Endodermal cell (in vitro differentiated cells): ENCODE results near the gene SHH. TPM values are rescaled to one million over a fixed set of nuclear protein-coding genes. Genes with fewer than 3 reads are reported as not detected.
A peak's percentile ranks its signal among the peaks of the same experiment; 100 is the strongest.

Experiments used
- DNase-seq: peaks from one replicate; pipeline ENCODE4 v3.0.0-alpha.2; 2017
- H3K27ac ChIP-seq: 2 replicates; pipeline ENCODE4 v1.5.1; 2013; ENCODE audit warnings: mild to moderate bottlenecking, low read depth, low read length, moderate library complexity
- H3K27me3 ChIP-seq: 2 replicates; pipeline ENCODE4 v1.6.1; 2013; ENCODE audit warnings: mild to moderate bottlenecking, low read length, moderate library complexity; ENCODE audit not compliant: insufficient read depth, control insufficient read depth, poor library complexity, severe bottlenecking
- H3K36me3 ChIP-seq: 2 replicates; pipeline ENCODE4 v1.7.0; 2013; ENCODE audit warnings: mild to moderate bottlenecking, low read length, moderate library complexity; ENCODE audit not compliant: control insufficient read depth, insufficient read depth
- H3K4me1 ChIP-seq: one replicate; pipeline ENCODE4 v1.7.0; 2013; ENCODE audit warnings: low read length; ENCODE audit not compliant: control insufficient read depth, insufficient read depth
- H3K4me3 ChIP-seq: 2 replicates; pipeline ENCODE4 v1.5.1; 2013; ENCODE audit warnings: mild to moderate bottlenecking, low read length, moderate library complexity
- H3K9ac ChIP-seq: 2 replicates; pipeline ENCODE4 v1.6.1; 2013; ENCODE audit warnings: mild to moderate bottlenecking, low read length, moderate library complexity; ENCODE audit not compliant: poor library complexity, severe bottlenecking; ENCODE audit errors: extremely low read depth
- H3K9me3 ChIP-seq: 2 replicates; pipeline ENCODE4 v1.6.1; 2013; ENCODE audit warnings: mild to moderate bottlenecking, low read length, moderate library complexity; ENCODE audit not compliant: control insufficient read depth
- H3K27ac Mint-ChIP-seq: 2 replicates; pipeline ENCODE4 v1.8.0; 2020; ENCODE audit warnings: mixed read lengths
- H3K27me3 Mint-ChIP-seq: 2 replicates; pipeline ENCODE4 v1.8.0; 2021; ENCODE audit warnings: mild to moderate bottlenecking, mixed read lengths; ENCODE audit not compliant: insufficient read depth
- H3K36me3 Mint-ChIP-seq: 2 replicates; pipeline ENCODE4 v1.8.0; 2020; ENCODE audit warnings: low read depth, mixed read lengths
- H3K4me1 Mint-ChIP-seq: 2 replicates; pipeline ENCODE4 v1.8.0; 2020; ENCODE audit warnings: mixed read lengths
- H3K4me3 Mint-ChIP-seq: 2 replicates; pipeline ENCODE4 v1.8.0; 2020; ENCODE audit warnings: mild to moderate bottlenecking, moderate library complexity, mixed read lengths
- H3K9me3 Mint-ChIP-seq: 2 replicates; pipeline ENCODE4 v1.8.0; 2020; ENCODE audit warnings: mild to moderate bottlenecking, mixed read lengths
- CTCF ChIP-seq: fragments of 200-600 bp; sonication (generic); conservative IDR thresholded peaks from 2 replicates; pipeline ENCODE4 v1.5.0; 2021; ENCODE audit warnings: antibody characterized with exemption, mild to moderate bottlenecking
- WGBS, 2 experiments: methylation state at CpG; one replicate each; pipeline versions ENCODE4 v1.1.5 to v1.1.7; 2013; ENCODE audit warnings: missing lambda C conversion rate in 2 of 2, mixed read lengths in 1 of 2; ENCODE audit not compliant: insufficient coverage in 1 of 2, insufficient read length in 1 of 2; 5-methylcytosine and 5-hydroxymethylcytosine counted together
- total RNA-seq, 2 donors: library from RNA; stranded (reverse); fragmentation: NEBNext Ultra II Directional in 1 of 2; extraction: Animal tissue kit (Norgen Biotek cat#: 25700) in 1 of 2; gene quantifications; 2 replicates in 1 of 2; 3 replicates in 1 of 2; pipeline ENCODE4 v1.2.1, GENCODE V29; 2021

SHH gene
- total RNA-seq, 2 donors from 2014 or later, result 0.99 to 1.6 TPM

- no peak overlapping the region for H3K4me3 Mint-ChIP-seq
- no peaks in the 10 kb centered on the region for H3K4me1 Mint-ChIP-seq
- H3K27ac Mint-ChIP-seq, result no peak overlapping the region
- no peaks in the 10 kb centered on the region for H3K36me3 Mint-ChIP-seq
- Histone ChIP-seq H3K27me3 (no peaks in the 10 kb centered on the region), H3K9ac (no peak overlapping the region), H3K9me3 (no peaks in the 10 kb centered on the region), H3K4me3 (no peak overlapping the region), H3K36me3 (no peaks in the 10 kb centered on the region), H3K4me1 (no peaks in the 10 kb centered on the region), H3K27ac (no peak overlapping the region)
- no peaks in the 10 kb centered on the region for H3K9me3 Mint-ChIP-seq
- TF ChIP-seq CTCF, result no peak
- 84 to 89% methylated on average over 14 to 18 of the region's 18 CpGs for WGBS, 2 experiments
- DNase-seq, result peak; percentile 36
- H3K27me3 Mint-ChIP-seq, result no peaks in the 10 kb centered on the region
Measured at GRCh38 chr7:155847821-155848435, 35.7 kb upstream of the SHH start.

- H3K36me3 Mint-ChIP-seq, result no peaks in the 10 kb centered on the region
- Histone ChIP-seq H3K9me3 (no peaks in the 10 kb centered on the region), H3K4me3 (no peak overlapping the region), H3K4me1 (no peaks in the 10 kb centered on the region), H3K9ac (no peak overlapping the region), H3K36me3 (no peaks in the 10 kb centered on the region), H3K27me3 (no peaks in the 10 kb centered on the region), H3K27ac (no peak overlapping the region)
- 85% methylated on average over 8 to 15 of the region's 15 CpGs for WGBS, 2 experiments
- H3K27me3 Mint-ChIP-seq, result no peaks in the 10 kb centered on the region
- no peak overlapping the region for H3K27ac Mint-ChIP-seq
- no peak for TF ChIP-seq CTCF
- H3K4me3 Mint-ChIP-seq, result no peak overlapping the region
- H3K9me3 Mint-ChIP-seq, result no peaks in the 10 kb centered on the region
- no peaks in the 10 kb centered on the region for H3K4me1 Mint-ChIP-seq
- DNase-seq, result no peak
Measured at GRCh38 chr7:155846936-155847335, 34.7 kb upstream of the SHH start.

GRCh38 chr7:155846156-155846555, 33.9 kb upstream of the SHH start:
- peak; percentile 16 for DNase-seq
- no peaks in the 10 kb centered on the region for H3K4me1 ChIP-seq
- no peak overlapping the region for H3K27ac Mint-ChIP-seq
- no peak overlapping the region for H3K4me3 Mint-ChIP-seq
- H3K27me3 ChIP-seq, result no peaks in the 10 kb centered on the region
- WGBS, 2 experiments, result 93% methylated on average over 3 to 5 of the region's 5 CpGs
- H3K36me3 Mint-ChIP-seq, result no peaks in the 10 kb centered on the region
- H3K9me3 Mint-ChIP-seq, result no peaks in the 10 kb centered on the region
- no peak overlapping the region for H3K4me3 ChIP-seq
- H3K27ac ChIP-seq, result no peak overlapping the region
- no peaks in the 10 kb centered on the region for H3K9me3 ChIP-seq
- no peaks in the 10 kb centered on the region for H3K27me3 Mint-ChIP-seq
- H3K4me1 Mint-ChIP-seq, result no peaks in the 10 kb centered on the region
- TF ChIP-seq CTCF, result no peak
- no peak overlapping the region for H3K9ac ChIP-seq
- no peaks in the 10 kb centered on the region for H3K36me3 ChIP-seq
